WI38 (cell line): ENCODE data around the gene OBP2A.

Experiments
- H3K4me3 ChIP-seq: 2 replicates; pipeline ENCODE4 v1.5.1; 2011; ENCODE audit warnings: low read depth, mild to moderate bottlenecking, control low read depth, low read length
- CTCF ChIP-seq: IDR thresholded peaks from 2 replicates; pipeline ENCODE4 v1.5.1; 2012; ENCODE audit warnings: low read depth, mild to moderate bottlenecking, control low read depth, low read length

OBP2A gene

GRCh38 chr9:135581636-135582426 is 35.9 kb downstream of the OBP2A start:
- H3K4me3 ChIP-seq = no peak overlapping the region
- no peak for TF ChIP-seq CTCF

GRCh38 chr9:135582541-135582940 is 36.6 kb downstream of the OBP2A start:
- no peak for TF ChIP-seq CTCF
- no peak overlapping the region for H3K4me3 ChIP-seq

GRCh38 chr9:135582966-135583687 is 37.2 kb downstream of the OBP2A start:
- TF ChIP-seq CTCF = no peak
- no peak overlapping the region for H3K4me3 ChIP-seq

- no peak overlapping the region for H3K4me3 ChIP-seq
- no peak for TF ChIP-seq CTCF
Observed at GRCh38 chr9:135583688-135584011, 37.7 kb downstream of the OBP2A start.

GRCh38 chr9:135584371-135584770 is 38.4 kb downstream of the OBP2A start:
- no peak for TF ChIP-seq CTCF
- no peak overlapping the region for H3K4me3 ChIP-seq

GRCh38 chr9:135584934-135585333 is 39.0 kb downstream of the OBP2A start:
- no peak overlapping the region for H3K4me3 ChIP-seq
- no peak for TF ChIP-seq CTCF

GRCh38 chr9:135586601-135587109 is 40.7 kb downstream of the OBP2A start:
- TF ChIP-seq CTCF = no peak

More at GRCh38 chr9:135586601-135587109, 40.7 kb downstream of the OBP2A start:
- H3K4me3 ChIP-seq = no peak overlapping the region
